ENCODE data around the gene FGG.

GRCh38 chr4:154589296-154590197 lies 22.9 kb downstream of the FGG start:
- TF ChIP-seq CTCF (IDR thresholded peaks at IDR 0.05; ENCODE audit: extremely low read depth in 1 of 2, insufficient read depth in 1 of 2, low read depth in 1 of 2, low read length in 2 of 2) = no peak
- TF ChIP-seq JUN (IDR thresholded peaks at IDR 0.05; ENCODE audit: borderline replicate concordance, insufficient read depth, insufficient read length, low read depth) = no peak
- TF ChIP-seq POLR2A (IDR thresholded peaks at IDR 0.05; ENCODE audit: low read depth, low read length) = no peak
